ENCODE measurements around the gene LPP.

LPP gene

GRCh38 chr3:188468662-188469061 lies 314.7 kb downstream of the LPP start:
- TF ChIP-seq CTCF (IDR thresholded peaks at IDR 0.05; ENCODE audit: low read depth, low read length, missing control alignments): no peak

GRCh38 chr3:188469228-188469885 lies 315.4 kb downstream of the LPP start:
- no peak for TF ChIP-seq CTCF (IDR thresholded peaks at IDR 0.05; ENCODE audit: low read depth, low read length, missing control alignments)
- Histone ChIP-seq H3K4me3 (ENCODE audit: low read depth, low read length) (no peak overlapping the region), H3K27me3 (replicated peaks) (no peaks in the 10 kb centered on the region), H3K27ac (no peak overlapping the region), H3K36me3 (replicated peaks) (no peaks in the 10 kb centered on the region)
- in situ Hi-C loops (cut with HindIII; ENCODE audit: low pct_ligation_motif_present, low sequenced_read_pairs): no loop called here
- no peak for DNase-seq

More at GRCh38 chr3:188468662-188469061, 314.7 kb downstream of the LPP start:
- DNase-seq: no peak
- in situ Hi-C loops (cut with HindIII; ENCODE audit: low pct_ligation_motif_present, low sequenced_read_pairs): no loop called here
- Histone ChIP-seq H3K27ac (no peak overlapping the region), H3K27me3 (replicated peaks) (no peaks in the 10 kb centered on the region), H3K4me3 (ENCODE audit: low read depth, low read length) (no peak overlapping the region), H3K36me3 (replicated peaks) (no peaks in the 10 kb centered on the region)

- TF ChIP-seq CTCF (IDR thresholded peaks at IDR 0.05; ENCODE audit: low read depth, low read length, missing control alignments): no peak
- Histone ChIP-seq H3K27ac (no peak overlapping the region), H3K4me3 (ENCODE audit: low read depth, low read length) (no peak overlapping the region), H3K36me3 (replicated peaks) (no peaks in the 10 kb centered on the region), H3K27me3 (replicated peaks) (no peaks in the 10 kb centered on the region)
- in situ Hi-C loops (cut with HindIII; ENCODE audit: low pct_ligation_motif_present, low sequenced_read_pairs): no loop called here
- DNase-seq: no peak
These were observed 316.7 kb downstream of the LPP start for GRCh38 chr3:188470508-188471130.

- Histone ChIP-seq H3K27ac (no peak overlapping the region), H3K4me3 (ENCODE audit: low read depth, low read length) (no peak overlapping the region), H3K27me3 (replicated peaks) (no peaks in the 10 kb centered on the region), H3K36me3 (replicated peaks) (no peaks in the 10 kb centered on the region)
- DNase-seq: no peak
- in situ Hi-C loops (cut with HindIII; ENCODE audit: low pct_ligation_motif_present, low sequenced_read_pairs): no loop called here
- TF ChIP-seq CTCF (IDR thresholded peaks at IDR 0.05; ENCODE audit: low read depth, low read length, missing control alignments): no peak
These were observed 317.8 kb downstream of the LPP start for GRCh38 chr3:188471723-188472122.

- in situ Hi-C loops (cut with HindIII; ENCODE audit: low pct_ligation_motif_present, low sequenced_read_pairs): no loop called here
- no peaks in the 10 kb centered on the region for H3K36me3 ChIP-seq (replicated peaks)
- DNase-seq: no peak
- no peak overlapping the region for H3K4me3 ChIP-seq (ENCODE audit: low read depth, low read length)
- H3K27me3 ChIP-seq (replicated peaks): no peaks in the 10 kb centered on the region
- no peak for TF ChIP-seq CTCF (IDR thresholded peaks at IDR 0.05; ENCODE audit: low read depth, low read length, missing control alignments)
- no peak overlapping the region for H3K27ac ChIP-seq
These were observed 318.4 kb downstream of the LPP start for GRCh38 chr3:188472336-188472735.
